CD14-positive monocyte (primary cell): ENCODE measurements around the gene PPFIA3. TPM values are rescaled to one million over a fixed set of nuclear protein-coding genes. Genes with fewer than 3 reads are reported as not detected.

Source experiments
- DNase-seq, 3 donors: peaks; one replicate each; pipeline ENCODE4 v3.0.0-alpha.2; 2011 to 2022
- H2AFZ ChIP-seq: 2 replicates; pipeline ENCODE4 v1.6.0; 2012; ENCODE audit warnings: mild to moderate bottlenecking, low read depth, low read length, inconsistent platforms; ENCODE audit not compliant: insufficient read depth, poor library complexity, severe bottlenecking
- H3K27ac ChIP-seq, 2 donors: 1 replicate in 1 of 2; 2 replicates in 1 of 2; pipeline ENCODE4 v1.5.1; 2012 to 2013; ENCODE audit warnings: low read length in 2 of 2, control low read depth in 1 of 2, inconsistent platforms in 1 of 2, low read depth in 1 of 2, mild to moderate bottlenecking in 1 of 2
- H3K27me3 ChIP-seq, 2 donors: one replicate each; pipeline versions ENCODE4 v1.6.0 to v1.6.1; 2011 to 2013; ENCODE audit warnings: low read length in 2 of 2; ENCODE audit not compliant: control insufficient read depth in 2 of 2, insufficient read depth in 2 of 2
- H3K36me3 ChIP-seq, 2 donors: replicated peaks in 1 of 2; 1 replicate in 1 of 2; 2 replicates in 1 of 2; pipeline versions ENCODE4 v1.5.1 to v1.6.1; 2012 to 2013; ENCODE audit warnings: low read length in 2 of 2, control low read depth in 1 of 2, inconsistent platforms in 1 of 2, mild to moderate bottlenecking in 1 of 2; ENCODE audit not compliant: insufficient read depth in 2 of 2, control insufficient read depth in 1 of 2
- H3K4me1 ChIP-seq, 2 donors: 1 replicate in 1 of 2; 2 replicates in 1 of 2; pipeline versions ENCODE4 v1.5.1 to v1.6.1; 2012 to 2013; ENCODE audit warnings: low read length in 2 of 2, control low read depth in 1 of 2, inconsistent platforms in 1 of 2, mild to moderate bottlenecking in 1 of 2, moderate library complexity in 1 of 2; ENCODE audit not compliant: insufficient read depth in 2 of 2, control insufficient read depth in 1 of 2
- H3K4me2 ChIP-seq: replicated peaks from 2 replicates; pipeline ENCODE3; 2012; ENCODE audit warnings: low read length, moderate library complexity, mild to moderate bottlenecking; ENCODE audit not compliant: poor library complexity, severe bottlenecking; ENCODE audit errors: extremely low read depth
- H3K4me3 ChIP-seq, 3 experiments: fragments of 200-600 bp in 1 of 3; sonication (generic) in 1 of 3; replicated peaks in 1 of 3; 1 replicate in 2 of 3; 2 replicates in 1 of 3; pipeline ENCODE4 v1.5.1; 2011 to 2013; ENCODE audit warnings: low read length in 3 of 3, mild to moderate bottlenecking in 3 of 3, control low read depth in 2 of 3, low read depth in 2 of 3, inconsistent platforms in 1 of 3, moderate library complexity in 1 of 3
- H3K79me2 ChIP-seq: 2 replicates; pipeline ENCODE4 v1.6.0; 2012; ENCODE audit warnings: mild to moderate bottlenecking, control low read depth, inconsistent platforms, low read length, moderate library complexity; ENCODE audit not compliant: insufficient read depth
- H3K9ac ChIP-seq: 2 replicates; pipeline ENCODE4 v1.6.0; 2017; ENCODE audit warnings: low read length, mild to moderate bottlenecking; ENCODE audit not compliant: insufficient read depth, poor library complexity, severe bottlenecking
- H3K9me3 ChIP-seq, 2 donors: replicated peaks in 1 of 2; 1 replicate in 1 of 2; 2 replicates in 1 of 2; pipeline versions ENCODE4 v1.5.1 to v1.6.1; 2012 to 2013; ENCODE audit warnings: low read length in 2 of 2, control low read depth in 1 of 2; ENCODE audit not compliant: control insufficient read depth in 1 of 2, insufficient read depth in 1 of 2
- H4K20me1 ChIP-seq: 2 replicates; pipeline ENCODE4 v1.6.0; 2012; ENCODE audit warnings: mild to moderate bottlenecking, low read length, control low read depth, moderate library complexity; ENCODE audit not compliant: insufficient read depth
- H3K27ac Mint-ChIP-seq, 7 donors: one replicate each; pipeline ENCODE4 v1.8.0; 2020; ENCODE audit warnings: mild to moderate bottlenecking in 7 of 7, mixed read lengths in 7 of 7, moderate library complexity in 6 of 7, inconsistent platforms in 2 of 7
- H3K27me3 Mint-ChIP-seq, 3 donors: one replicate each; pipeline ENCODE4 v1.8.0; 2021 to 2022; ENCODE audit warnings: low read depth in 3 of 3, mild to moderate bottlenecking in 3 of 3, mixed read lengths in 3 of 3, moderate library complexity in 3 of 3, inconsistent platforms in 1 of 3
- H3K36me3 Mint-ChIP-seq, 2 donors: one replicate each; pipeline ENCODE4 v1.8.0; 2020; ENCODE audit warnings: mixed read lengths in 2 of 2, inconsistent platforms in 1 of 2, mild to moderate bottlenecking in 1 of 2
- H3K4me1 Mint-ChIP-seq: one replicate; pipeline ENCODE4 v1.8.0; 2020; ENCODE audit warnings: mild to moderate bottlenecking, mixed read lengths
- H3K4me3 Mint-ChIP-seq, 2 donors: one replicate each; pipeline ENCODE4 v1.8.0; 2020; ENCODE audit warnings: mild to moderate bottlenecking in 2 of 2, mixed read lengths in 2 of 2, moderate library complexity in 1 of 2
- H3K9me3 Mint-ChIP-seq, 7 donors: one replicate each; pipeline ENCODE4 v1.8.0; 2020 to 2022; ENCODE audit warnings: mixed read lengths in 7 of 7, mild to moderate bottlenecking in 6 of 7, moderate library complexity in 6 of 7, inconsistent platforms in 2 of 7
- CTCF ChIP-seq: fragments of 200-600 bp; IDR thresholded peaks from one replicate; pipeline ENCODE4 v1.8.0; 2022; ENCODE audit warnings: antibody characterized with exemption, mild to moderate bottlenecking
- WGBS: methylation state at CpG from one replicate; pipeline ENCODE4 v1.1.5; 2013; ENCODE audit warnings: missing lambda C conversion rate; ENCODE audit not compliant: insufficient coverage; 5-methylcytosine and 5-hydroxymethylcytosine counted together
- intact Hi-C, 2 donors: fragments of 100-400 bp; cut with micrococcal nuclease; formaldehyde crosslinking; loops; one replicate each; pipeline versions ENCODE4 v1.15.0 to v1.15.1; 2023
- polyA plus RNA-seq, 3 donors: library from polyadenylated mRNA; depleted of rRNA in 1 of 3; unstranded in 2 of 3; stranded (reverse) in 1 of 3; fragments of 300-500 nt in 2 of 3; fragments of >200 nt in 1 of 3; fragmentation: Illumina TruSeq in 2 of 3; gene quantifications; 1 replicate in 2 of 3; 2 replicates in 1 of 3; pipeline ENCODE4 v1.2.3, GENCODE V29; 2012 to 2021

PPFIA3 gene
- polyA plus RNA-seq, 3 donors = 0.43 TPM; not detected in 2

- Histone ChIP-seq H3K4me2 (peak overlapping the region; percentile 72), H2AFZ (peak overlapping the region; percentile 63), H3K9me3 (peaks cover 0 to 18% of the 10 kb centered on the region in 2 donors), H3K36me3 (no peaks in the 10 kb centered on the region), H3K9ac (peak overlapping the region; percentile 21), H3K4me3 (peak overlapping the region in 2 of 3 experiments; percentile 13 to 72), H3K4me1 (peaks cover 15 to 35% of the 10 kb centered on the region in 2 donors), H3K27ac (no peak overlapping the region), H4K20me1 (no peaks in the 10 kb centered on the region), H3K79me2 (no peaks in the 10 kb centered on the region), H3K27me3 (peaks cover 0 to 17% of the 10 kb centered on the region in 2 donors)
- Mint-ChIP-seq H3K36me3 (no peaks in the 10 kb centered on the region), H3K27me3 (peaks cover 24 to 35% (median 33%) of the 10 kb centered on the region in 3 donors), H3K27ac (peak overlapping the region in 1 of 7 donors; percentile 55), H3K4me3 (peak overlapping the region; percentile 67 to 88), H3K9me3 (peaks cover 18 to 32% (median 23%) of the 10 kb centered on the region in 7 donors), H3K4me1 (peaks cover 37% of the 10 kb centered on the region)
- intact Hi-C loops = no loop called here
- no peak for TF ChIP-seq CTCF
- no peak for DNase-seq
- 25% methylated on average over 45 of the region's 49 CpGs for whole genome bisulfite sequencing
Measured at GRCh38 chr19:49132974-49133609, 13.7 kb downstream of the PPFIA3 start.

GRCh38 chr19:49133621-49134454 is 14.5 kb downstream of the PPFIA3 start:
- H3K4me2 ChIP-seq = peak overlapping the region; percentile 72

More at GRCh38 chr19:49133621-49134454, 14.5 kb downstream of the PPFIA3 start:
- TF ChIP-seq CTCF = no peak
- Histone ChIP-seq H3K27me3 (peaks cover 0 to 17% of the 10 kb centered on the region in 2 donors), H2AFZ (peak overlapping the region; percentile 63), H3K36me3 (no peaks in the 10 kb centered on the region), H4K20me1 (no peaks in the 10 kb centered on the region), H3K4me3 (peak overlapping the region in 2 of 3 experiments; percentile 13 to 72), H3K4me1 (peaks cover 15 to 27% of the 10 kb centered on the region in 2 donors), H3K79me2 (no peaks in the 10 kb centered on the region), H3K9me3 (peaks cover 0 to 18% of the 10 kb centered on the region in 2 donors), H3K9ac (peak overlapping the region; percentile 21), H3K27ac (no peak overlapping the region)
- no peaks in the 10 kb centered on the region for H3K36me3 Mint-ChIP-seq
- peak overlapping the region in 3 of 7 donors; percentile 35 to 52 (median 42) for H3K27ac Mint-ChIP-seq
- H3K27me3 Mint-ChIP-seq = peaks cover 22 to 33% (median 30%) of the 10 kb centered on the region in 3 donors
- intact Hi-C loops = no loop called here
- H3K9me3 Mint-ChIP-seq = peaks cover 13 to 32% (median 20%) of the 10 kb centered on the region in 7 donors
- H3K4me1 Mint-ChIP-seq = peaks cover 29% of the 10 kb centered on the region
- DNase-seq = peak in 2 of 3 donors; percentile 24 to 31
- H3K4me3 Mint-ChIP-seq = peak overlapping the region; percentile 67 to 88
- 32% methylated on average over 42 of the region's 42 CpGs for WGBS
